A549 (cell line): Measurements from ENCODE around the gene METTL21A. TPM values are rescaled to one million over a fixed set of nuclear protein-coding genes. Genes with fewer than 3 reads are reported as not detected.

Source experiments
- ATAC-seq, 2 experiments: fragments of 200-7000 bp in 1 of 2; fragments of >200 bp in 1 of 2; cut with Nextera tagmentation in 1 of 2; cut with Tn5 transposase in 1 of 2; 3 replicates each; pipeline versions ENCODE4 v1.8.0 to v1.9.1; 2018 to 2020; ENCODE audit warnings: mild to moderate bottlenecking in 1 of 2, moderate library complexity in 1 of 2
- CTCF ChIA-PET: fragments of 300-600 bp; sonication (Branson Sonifier 250); formaldehyde crosslinking; extraction: SDS; loops from one replicate; lab custom pipeline; 2021; ENCODE audit warnings: antibody characterized with exemption, inconsistent platforms; lab: Yijun Ruan, JAX
- POLR2A ChIA-PET: fragments of 350-600 bp; formaldehyde crosslinking; extraction: SDS; loops from one replicate; lab custom pipeline; 2021; ENCODE audit warnings: antibody characterized with exemption, inconsistent platforms; lab: Yijun Ruan, JAX
- DNase-seq, 2 experiments: peaks; one replicate each; pipeline versions ENCODE4 v3.0.0 to v3.0.0-alpha.2; 2011 to 2016; ENCODE audit warnings: low read depth in 1 of 2, low spot score in 1 of 2
- FAIRE-seq: peaks from 2 replicates; lab custom pipeline; 2011; peaks lifted over from hg19 to GRCh38; lab: Jason Lieb, UNC
- H3K27ac ChIP-seq, 2 experiments: fragments of >200 bp; sonication (Bioruptor Twin); formaldehyde crosslinking; 3 replicates each; pipeline ENCODE4 v1.5.1; 2016 to 2017
- H3K4me1 ChIP-seq: fragments of >200 bp; sonication (Bioruptor Twin); formaldehyde crosslinking; 3 replicates; pipeline ENCODE4 v1.6.1; 2016
- H3K4me2 ChIP-seq: fragments of >200 bp; sonication (Bioruptor Twin); formaldehyde crosslinking; 3 replicates; pipeline ENCODE4 v1.6.1; 2016
- H3K4me3 ChIP-seq: fragments of >200 bp; sonication (Bioruptor Twin); formaldehyde crosslinking; 3 replicates; pipeline ENCODE4 v1.5.1; 2016
- H3K9me3 ChIP-seq: fragments of >200 bp; sonication (Bioruptor Twin); formaldehyde crosslinking; 3 replicates; pipeline ENCODE4 v1.6.1; 2016
- BCL3 ChIP-seq: fragments of >200 bp; sonication (Bioruptor Twin); formaldehyde crosslinking; IDR thresholded peaks from 3 replicates; pipeline ENCODE4 v1.6.1; 2016
- POLR2A ChIP-seq: IDR thresholded peaks from 2 replicates; pipeline ENCODE4 v1.6.1; 2012; ENCODE audit warnings: mild to moderate bottlenecking, low read length
- WGBS: methylation state at CpG from one replicate; pipeline ENCODE4 v1.1.6; 2017; ENCODE audit errors: missing lambda C conversion rate; 5-methylcytosine and 5-hydroxymethylcytosine counted together
- polyA plus RNA-seq, 4 experiments: library from polyadenylated mRNA; depleted of rRNA in 3 of 4; stranded (reverse); fragments of >200 nt; fragmentation: RNase III in 1 of 4; extraction: RNeasy Plus Mini Kit Qiagen cat#74134 plus additional on column Dnase treatment in 1 of 4; gene quantifications; 2 replicates in 3 of 4; 3 replicates in 1 of 4; pipeline ENCODE4 v1.2.3, GENCODE V29; 2011 to 2017
- small RNA-seq, 6 experiments: library from RNA; depleted of rRNA; stranded (forward); fragments of <200 nt; gene quantifications; one replicate each; pipeline ENCODE3, GENCODE V24; 2012

Gene METTL21A
- polyA plus RNA-seq, 2 of the 4 experiments (the other 2 are of a cell fraction) = 26.9 to 40.1 TPM

GRCh38 chr2:207565736-207566500 is 59.3 kb downstream of the METTL21A start:
- WGBS = 89% methylated on average over 7 of the region's 7 CpGs
- no peak for TF ChIP-seq BCL3
- TF ChIP-seq POLR2A = no peak
- no peak for ATAC-seq
- ChIA-PET POLR2A (no interaction called here), CTCF (interaction anchor here (1.1 kb wide), 1 partner anchor 168 kb away, joined by 3 read pairs; no protein-coding TSS in a partner anchor)
- Histone ChIP-seq H3K4me1 (peaks cover 6% of the 10 kb centered on the region; the same call in 1 of the 3 replicates), H3K4me3 (no peak overlapping the region), H3K4me2 (no peak overlapping the region), H3K9me3 (no peaks in the 10 kb centered on the region), H3K27ac (no peak overlapping the region)
- no peak for FAIRE-seq
- no peak for DNase-seq

Small RNA genes within 50 kb of the gene (small RNA-seq; reads per million reads assigned to genes)
- gene RPS29P9 = 0 reads per million in 6 experiments

Other genes with a start within 250 kb of the METTL21A start
- 42.4 and 42.5 TPM in 2 replicates for gene CREB1, start 95.4 kb downstream of the METTL21A start, polyA plus RNA-seq (2011; rRNA removed)
- gene CREB1, start 95.4 kb downstream of the METTL21A start, polyA plus RNA-seq (2017; fragmentation: RNase III; extraction: RNeasy Plus Mini Kit Qiagen cat#74134 plus additional on column Dnase treatment) = 14.3 to 14.7 TPM (median 14.6 TPM) in 3 replicates
- 31.6 and 38.7 TPM in 2 replicates for gene CCNYL1, start 86.2 kb upstream of the METTL21A start, polyA plus RNA-seq (2011; rRNA removed)
- 16.9 to 20.8 TPM (median 17.7 TPM) in 3 replicates for gene CCNYL1, start 86.2 kb upstream of the METTL21A start, polyA plus RNA-seq (2017; fragmentation: RNase III; extraction: RNeasy Plus Mini Kit Qiagen cat#74134 plus additional on column Dnase treatment)
- 6.7 and 7.5 TPM in 2 replicates for gene FZD5, start 144.5 kb upstream of the METTL21A start, polyA plus RNA-seq (2011; rRNA removed)
- gene FZD5, start 144.5 kb upstream of the METTL21A start, polyA plus RNA-seq (2017; fragmentation: RNase III; extraction: RNeasy Plus Mini Kit Qiagen cat#74134 plus additional on column Dnase treatment) = 3.9 to 4.9 TPM (median 4.9 TPM) in 3 replicates